Effector memory CD4-positive, alpha-beta T cell (primary cell): ENCODE data around the gene LMF2.

ENCODE experiments used
- DNase-seq, 3 donors: peaks; one replicate each; pipeline ENCODE4 v3.0.0-alpha.2; 2020
- H3K27ac ChIP-seq: 2 replicates; pipeline ENCODE4 v1.7.0; 2013; ENCODE audit warnings: mild to moderate bottlenecking, low read length, moderate library complexity; ENCODE audit not compliant: insufficient read depth, poor library complexity, severe bottlenecking
- H3K27me3 ChIP-seq: replicated peaks from 2 replicates; pipeline ENCODE4 v1.7.0; 2013; ENCODE audit warnings: mild to moderate bottlenecking, low read length; ENCODE audit not compliant: insufficient read depth, control insufficient read depth, poor library complexity, severe bottlenecking
- H3K36me3 ChIP-seq: 2 replicates; pipeline ENCODE4 v1.7.0; 2013; ENCODE audit warnings: mild to moderate bottlenecking, low read length, moderate library complexity; ENCODE audit not compliant: control insufficient read depth, insufficient read depth
- H3K4me1 ChIP-seq: 2 replicates; pipeline ENCODE4 v1.7.0; 2013; ENCODE audit warnings: low read length, mild to moderate bottlenecking; ENCODE audit not compliant: control insufficient read depth, insufficient read depth, poor library complexity, severe bottlenecking
- H3K4me3 ChIP-seq: 2 replicates; pipeline ENCODE4 v1.7.0; 2013; ENCODE audit warnings: low read length, low read depth, mild to moderate bottlenecking; ENCODE audit not compliant: insufficient read depth, poor library complexity, severe bottlenecking
- H3K9me3 ChIP-seq: 2 replicates; pipeline ENCODE4 v1.7.0; 2013; ENCODE audit warnings: mild to moderate bottlenecking, low read length, moderate library complexity; ENCODE audit not compliant: control insufficient read depth

Gene LMF2

DNA sequence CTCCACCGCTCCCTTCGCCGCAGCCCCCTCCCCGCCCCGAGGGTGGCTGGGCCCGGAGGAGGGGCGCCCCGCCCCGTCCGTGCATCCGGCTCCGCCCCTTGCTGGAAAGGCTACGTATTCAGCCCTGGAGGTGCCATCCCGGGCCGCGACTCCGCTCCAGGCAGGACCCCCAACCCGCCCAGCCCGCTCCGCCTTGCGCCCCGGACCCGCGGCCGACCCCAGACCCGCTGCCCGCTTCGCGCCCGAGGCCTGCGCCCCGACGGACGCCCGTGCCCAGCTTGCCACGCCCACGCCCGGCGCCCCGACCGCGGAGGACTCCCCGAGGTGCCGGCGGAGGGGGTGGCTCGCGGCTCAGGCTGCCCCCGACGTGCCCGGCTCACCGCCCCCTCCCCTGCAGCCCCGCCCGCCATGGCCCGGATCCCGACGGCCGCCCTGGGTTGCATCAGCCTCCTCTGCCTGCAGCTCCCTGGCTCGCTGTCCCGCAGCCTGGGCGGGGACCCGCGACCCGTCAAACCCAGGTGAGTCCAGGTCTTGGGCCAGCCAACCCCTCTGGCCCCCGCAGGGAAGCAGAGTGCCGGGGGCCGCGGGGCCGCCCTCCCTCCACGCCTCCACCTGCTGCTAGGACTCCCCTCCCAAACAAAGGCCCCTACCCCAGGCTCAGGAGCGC lies 25.9 kb downstream of the LMF2 start, which contains the start of gene ADM2:
ADM2 (plus strand) TSS at position 104 of the 667 bp plus-strand sequence; CDS start at position 409, 305 bp downstream.
- DNase-seq: peak; percentile 41 to 60 (median 51)
- Histone ChIP-seq H3K27ac (no peak within 1 kb of the TSS), H3K27me3 (no peaks in the 10 kb centered on the region), H3K4me3 (peak within 1 kb of the TSS; percentile 57), H3K4me1 (peaks cover 15% of the 10 kb centered on the region), H3K9me3 (no peaks in the 10 kb centered on the region), H3K36me3 (no peaks in the 10 kb centered on the region)

DNA sequence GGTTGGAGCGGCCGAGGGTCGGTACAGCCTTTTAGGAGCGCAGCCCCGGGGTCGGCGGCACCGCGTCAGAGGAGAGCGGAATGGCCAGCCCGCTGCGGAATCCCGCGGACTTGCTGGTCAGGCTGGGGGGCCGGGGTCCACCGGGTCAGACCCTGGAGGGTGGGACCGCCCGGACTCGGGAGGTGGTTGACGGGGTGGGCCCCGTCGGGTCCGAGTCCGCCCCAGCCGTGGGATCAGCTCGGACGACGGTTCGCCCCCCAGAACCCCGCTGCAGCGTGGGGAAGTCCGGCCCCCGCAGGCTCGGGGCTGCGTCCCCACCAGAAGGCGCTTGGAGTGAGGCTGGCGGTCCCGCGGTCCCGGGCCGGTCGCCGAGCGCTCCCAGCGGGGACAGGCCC lies 26.5 kb downstream of the LMF2 start:
- no peak overlapping the region for H3K27ac ChIP-seq
- peaks cover 15% of the 10 kb centered on the region for H3K4me1 ChIP-seq
- no peak for DNase-seq
- peak overlapping the region; percentile 50 for H3K4me3 ChIP-seq
- H3K36me3 ChIP-seq: no peaks in the 10 kb centered on the region
- no peaks in the 10 kb centered on the region for H3K9me3 ChIP-seq
- no peaks in the 10 kb centered on the region for H3K27me3 ChIP-seq

DNA sequence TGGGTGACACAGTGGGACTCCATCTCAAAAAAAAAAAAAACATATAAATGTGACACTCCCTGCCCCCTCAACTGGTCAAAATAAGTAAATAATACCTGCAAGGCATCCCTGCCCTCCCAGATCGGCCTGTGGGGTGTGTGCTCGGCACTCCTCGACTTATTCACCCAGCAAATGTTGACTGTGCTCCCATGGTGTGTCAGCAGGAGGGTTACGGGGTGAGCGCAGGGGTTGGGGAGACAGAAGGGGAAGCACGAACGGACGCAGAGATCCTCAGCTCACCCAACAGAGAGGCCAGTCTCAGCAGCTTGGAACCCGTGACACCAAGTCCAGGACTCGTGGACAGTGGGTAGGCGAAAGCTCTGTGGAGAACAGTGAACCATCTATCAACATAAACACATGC lies 27.8 kb downstream of the LMF2 start:
- Histone ChIP-seq H3K27ac (no peak overlapping the region), H3K27me3 (no peaks in the 10 kb centered on the region)

DNA sequence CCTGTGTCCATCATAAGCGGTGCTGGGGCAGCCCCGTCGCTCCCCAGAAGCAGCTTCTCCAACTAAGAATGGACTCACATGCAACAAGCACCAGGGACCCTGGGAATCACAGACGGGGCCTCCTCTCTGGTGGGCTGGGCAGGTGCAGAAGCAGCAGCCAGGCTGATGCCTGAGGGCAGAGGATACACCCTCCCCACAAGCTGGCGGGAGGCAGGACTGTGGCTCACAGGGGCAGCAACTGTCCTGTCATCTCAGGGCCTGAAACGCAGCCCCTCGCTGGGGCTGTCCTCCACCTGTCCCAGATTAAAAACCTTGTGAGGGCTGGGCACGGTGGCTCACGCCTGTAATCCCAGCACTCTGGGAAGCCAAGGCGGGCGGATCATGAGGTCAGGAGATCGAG lies 29.6 kb downstream of the LMF2 start:
- H3K36me3 ChIP-seq: no peaks in the 10 kb centered on the region
- H3K4me1 ChIP-seq: peaks cover 30% of the 10 kb centered on the region
- DNase-seq: no peak
- H3K4me3 ChIP-seq: no peak overlapping the region
- H3K27me3 ChIP-seq: no peaks in the 10 kb centered on the region
- H3K27ac ChIP-seq: no peak overlapping the region
- no peaks in the 10 kb centered on the region for H3K9me3 ChIP-seq

More for the DNA sequence above, 27.8 kb downstream of the LMF2 start:
- no peaks in the 10 kb centered on the region for H3K9me3 ChIP-seq
- no peaks in the 10 kb centered on the region for H3K36me3 ChIP-seq
- H3K4me3 ChIP-seq: no peak overlapping the region
- peaks cover 19% of the 10 kb centered on the region for H3K4me1 ChIP-seq
- DNase-seq: no peak

DNA sequence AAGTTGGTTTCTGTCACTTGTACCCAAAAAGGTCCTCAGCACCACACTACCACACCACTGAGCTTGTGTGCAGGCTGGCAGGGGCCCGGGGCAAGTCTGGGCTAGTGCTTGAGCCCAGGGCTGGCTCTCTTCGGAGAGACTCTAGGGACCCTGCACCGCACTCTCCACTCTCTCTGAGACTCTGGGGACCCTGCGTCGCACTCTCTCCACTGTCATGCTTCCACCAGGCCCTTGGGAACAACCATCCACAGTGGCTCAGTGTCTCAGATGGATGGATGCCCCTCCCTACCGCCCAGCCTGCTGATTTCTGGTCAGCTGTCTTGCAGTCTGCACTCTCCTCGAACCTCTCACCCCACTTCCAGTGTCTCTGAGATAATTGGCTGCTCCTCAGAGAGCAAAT lies 30.6 kb downstream of the LMF2 start:
- H3K9me3 ChIP-seq: no peaks in the 10 kb centered on the region
- no peak for DNase-seq
- no peak overlapping the region for H3K4me3 ChIP-seq
- H3K27me3 ChIP-seq: no peaks in the 10 kb centered on the region
- H3K36me3 ChIP-seq: no peaks in the 10 kb centered on the region
- H3K27ac ChIP-seq: no peak overlapping the region
- H3K4me1 ChIP-seq: peaks cover 33% of the 10 kb centered on the region

DNA sequence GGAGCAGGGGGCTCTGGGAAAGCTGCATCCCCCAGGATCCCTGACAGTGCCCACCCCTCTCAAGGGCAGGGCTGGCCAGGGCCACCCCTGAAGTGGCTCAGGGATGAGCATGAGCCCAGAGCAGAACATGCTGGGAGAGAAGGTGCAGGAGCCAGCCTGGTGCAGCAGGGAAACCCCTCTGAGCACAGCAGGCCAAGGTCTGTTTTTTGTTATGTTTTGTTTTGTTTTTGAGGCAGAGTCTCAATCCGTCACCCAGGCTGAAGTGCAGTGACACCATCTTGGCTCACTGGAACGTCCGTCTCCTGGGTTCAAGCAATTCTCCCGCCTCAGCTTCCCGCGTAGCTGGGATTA lies 31.9 kb downstream of the LMF2 start:
- H3K4me1 ChIP-seq: peaks cover 38% of the 10 kb centered on the region
- H3K27me3 ChIP-seq: no peaks in the 10 kb centered on the region
- H3K27ac ChIP-seq: peak overlapping the region; percentile 76
- H3K36me3 ChIP-seq: no peaks in the 10 kb centered on the region
- H3K4me3 ChIP-seq: peak overlapping the region; percentile 83
- H3K9me3 ChIP-seq: no peaks in the 10 kb centered on the region
- DNase-seq: no peak

DNA sequence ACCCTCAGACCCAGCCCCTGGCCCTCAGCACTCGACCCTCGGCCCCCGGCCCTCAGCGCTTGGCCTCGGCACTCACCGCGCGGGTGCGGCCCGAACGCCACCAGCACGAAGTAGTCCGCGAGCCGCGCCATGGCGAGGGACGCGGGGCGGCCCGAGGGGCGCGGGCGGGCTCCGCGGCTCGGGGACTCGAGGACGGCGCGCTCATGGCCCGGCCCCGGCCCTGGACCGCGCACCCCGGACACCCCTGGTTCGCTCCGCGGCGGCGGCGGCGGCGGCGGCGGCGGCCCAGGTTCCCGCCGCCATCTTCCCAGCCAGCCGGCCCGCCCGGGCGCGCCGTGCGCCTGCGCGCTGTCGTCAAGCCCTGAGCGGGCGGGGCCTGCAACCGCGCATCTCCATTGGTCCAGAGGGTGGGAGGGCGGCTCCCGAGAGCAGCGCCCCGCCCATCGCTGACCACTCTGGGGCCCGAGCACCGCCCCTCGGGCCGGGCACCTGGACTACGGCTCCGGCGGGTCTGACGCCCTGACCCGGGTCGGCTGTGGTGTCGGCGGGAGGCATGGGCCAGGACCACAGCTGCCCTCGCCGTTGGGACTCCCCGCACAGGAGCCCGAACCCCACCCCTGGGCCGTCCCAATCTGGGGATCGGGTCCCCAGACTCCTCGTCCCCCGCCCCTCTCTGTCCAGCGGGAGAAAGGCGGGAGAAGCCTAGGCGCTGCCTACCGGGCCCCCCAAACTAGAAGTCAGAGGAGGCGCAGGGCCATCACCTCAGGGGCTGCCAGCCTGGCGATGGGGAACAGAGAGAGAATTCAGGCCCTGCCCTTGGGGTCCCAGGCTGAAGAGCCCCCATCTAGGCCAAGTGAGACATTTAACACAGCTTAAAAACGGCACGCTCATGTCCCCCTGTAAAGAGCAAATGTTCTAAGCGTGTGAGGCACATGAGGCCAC lies 32.5 kb downstream of the LMF2 start, which contains the start of gene SBF1:
SBF1 (minus strand) TSS at position 326 of the 942 bp plus-strand sequence; CDS start at position 131, 195 bp downstream.
- peak within 1 kb of the TSS; percentile 83 for H3K4me3 ChIP-seq
- no peaks in the 10 kb centered on the region for H3K9me3 ChIP-seq
- H3K27ac ChIP-seq: peak within 1 kb of the TSS; percentile 76
- no peaks in the 10 kb centered on the region for H3K36me3 ChIP-seq
- H3K4me1 ChIP-seq: peaks cover 44% of the 10 kb centered on the region
- DNase-seq: peak; percentile 78 to 84 (median 78)
- no peaks in the 10 kb centered on the region for H3K27me3 ChIP-seq

DNA sequence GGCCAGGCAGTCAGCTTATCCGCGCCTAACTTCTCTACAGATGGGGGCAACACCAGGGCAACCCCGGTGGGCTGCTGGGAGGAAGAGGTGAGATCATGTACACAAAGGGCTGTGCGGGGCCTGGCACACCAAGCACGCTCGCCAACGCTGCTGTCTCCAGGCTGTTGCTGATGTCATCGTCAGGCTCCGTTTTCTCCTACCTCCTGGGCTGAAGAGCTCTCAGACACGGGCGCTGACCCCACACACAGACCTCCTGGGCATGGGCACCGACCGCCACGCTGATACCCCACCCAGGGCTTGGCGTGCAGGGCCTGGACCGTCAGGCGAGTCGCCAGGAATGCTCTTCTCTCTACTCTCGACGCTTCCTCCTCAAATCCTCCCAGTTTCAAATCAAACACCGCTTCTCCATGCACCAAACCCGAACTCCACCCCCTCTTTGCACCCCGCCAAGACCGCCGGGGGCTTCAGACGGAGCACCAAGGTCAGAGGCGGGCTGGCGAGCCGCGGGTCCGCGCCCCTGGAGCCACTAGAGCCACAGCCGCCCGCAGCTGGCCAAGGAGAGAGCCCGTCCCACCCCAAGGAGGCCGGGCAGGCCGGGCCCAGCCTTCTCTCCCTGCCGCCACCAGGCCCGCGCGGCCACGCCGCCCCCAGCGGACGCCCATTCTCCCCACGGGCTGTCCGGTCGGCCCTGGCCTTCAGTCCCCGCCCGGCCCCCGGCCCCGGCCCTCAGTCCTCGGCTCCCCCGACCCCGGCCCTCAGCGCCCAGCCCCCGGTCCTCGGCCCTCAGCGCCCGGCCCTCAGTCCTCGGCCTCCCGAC lies 33.4 kb downstream of the LMF2 start:
- Histone ChIP-seq H3K36me3 (no peaks in the 10 kb centered on the region), H3K27ac (peak overlapping the region; percentile 76), H3K4me1 (peaks cover 50% of the 10 kb centered on the region), H3K27me3 (no peaks in the 10 kb centered on the region), H3K9me3 (no peaks in the 10 kb centered on the region), H3K4me3 (peak overlapping the region; percentile 83)
- DNase-seq: no peak

DNA sequence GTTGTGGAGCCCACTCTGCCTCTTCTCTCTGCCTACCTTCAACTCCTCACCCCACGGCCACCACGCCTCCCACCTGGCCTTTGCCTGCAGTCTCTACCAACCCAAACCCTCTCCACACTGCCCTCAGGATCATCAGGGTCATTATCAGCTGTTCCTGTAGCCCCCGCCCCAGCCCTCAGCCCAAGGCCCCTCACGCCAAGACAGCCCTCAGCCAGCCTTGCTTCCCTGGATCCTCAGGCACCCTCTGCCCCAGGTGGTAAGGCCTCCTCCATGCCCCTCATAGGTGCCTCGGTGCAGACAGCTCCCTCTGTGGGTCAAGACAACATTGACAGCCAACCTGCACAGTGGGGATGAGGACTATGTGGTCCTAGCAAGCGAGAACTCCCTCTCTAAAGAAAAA lies 34.4 kb downstream of the LMF2 start:
- Histone ChIP-seq H3K9me3 (no peaks in the 10 kb centered on the region), H3K4me3 (peak overlapping the region; percentile 83), H3K27ac (peak overlapping the region; percentile 76), H3K27me3 (no peaks in the 10 kb centered on the region), H3K4me1 (peaks cover 60% of the 10 kb centered on the region), H3K36me3 (peaks cover 3% of the 10 kb centered on the region)
- peak; percentile 26 to 38 (median 35) for DNase-seq
